NCI-H2227 treated with DMSO at 0.1 percent for 48 hours (cell line): ENCODE measurements around the gene RHBDL2.
"Not testable (repeated sequence)": the region's sequence is repeated elsewhere in the genome, so short reads cannot be mapped to it uniquely, and the experiment has no call there.

Source experiments
- DNase-seq: peaks from one replicate; lab custom pipeline; 2025; lab: John Stamatoyannopoulos, UW

RHBDL2 gene

GRCh38 chr1:38875811-38876210, 65.8 kb downstream of the RHBDL2 start:
- DNase-seq, result no peak

- DNase-seq, result peak; percentile 98
Observed at GRCh38 chr1:38873027-38873969, 68.3 kb downstream of the RHBDL2 start, which contains the start of gene MYCBP. TSS of gene MYCBP (minus strand) at chr1:38873348. CDS start at chr1:38873305, 43 bp downstream.

- no peak for DNase-seq
Observed at GRCh38 chr1:38872401-38873026, 69.1 kb downstream of the RHBDL2 start.

- DNase-seq, result no peak
Observed at GRCh38 chr1:38870996-38871395, 70.6 kb downstream of the RHBDL2 start.

- no peak for DNase-seq
Observed at GRCh38 chr1:38867208-38867607, 74.4 kb downstream of the RHBDL2 start.

GRCh38 chr1:38865112-38865715, 76.4 kb downstream of the RHBDL2 start:
- DNase-seq, result no peak

- DNase-seq, result no peak
Observed at GRCh38 chr1:38860454-38860795, 81.2 kb downstream of the RHBDL2 start.

- peak; percentile 96 for DNase-seq
Observed at GRCh38 chr1:38859561-38860453, 81.8 kb downstream of the RHBDL2 start, which contains the start of gene RRAGC. TSS of gene RRAGC (minus strand) at chr1:38859772. CDS start at chr1:38859646, 126 bp downstream.

GRCh38 chr1:38858833-38859560, 82.6 kb downstream of the RHBDL2 start:
- DNase-seq, result no peak

GRCh38 chr1:38852780-38853179, 88.8 kb downstream of the RHBDL2 start:
- DNase-seq, result no peak

GRCh38 chr1:38848071-38848470, 93.6 kb downstream of the RHBDL2 start:
- DNase-seq, result no peak

GRCh38 chr1:38846210-38846609, 95.4 kb downstream of the RHBDL2 start:
- no peak for DNase-seq

GRCh38 chr1:38845088-38845487, 96.5 kb downstream of the RHBDL2 start:
- DNase-seq, result not testable (repeated sequence)

GRCh38 chr1:38840281-38840680, 101.3 kb downstream of the RHBDL2 start:
- no peak for DNase-seq

- DNase-seq, result no peak
Observed at GRCh38 chr1:38839363-38839762, 102.3 kb downstream of the RHBDL2 start.

GRCh38 chr1:38836316-38836715, 105.3 kb downstream of the RHBDL2 start:
- not testable (repeated sequence) for DNase-seq
